Cardiac muscle cell (in vitro differentiated cells and primary cell): ENCODE results near the gene SERPINC1. TPM values are rescaled to one million over a fixed set of nuclear protein-coding genes. Genes with fewer than 3 reads are reported as not detected.

Experiments used
- DNase-seq, 2 donors: peaks; one replicate each; pipeline versions ENCODE4 v3.0.0 to v3.0.0-alpha.2; 2010 to 2017; ENCODE audit warnings: low read depth in 1 of 2, low spot score in 1 of 2
- H3K27ac ChIP-seq: fragments of 200-600 bp; sonication (generic); 2 replicates; pipeline ENCODE4 v1.5.1; 2016
- H3K27me3 ChIP-seq: fragments of 200-600 bp; sonication (generic); 2 replicates; pipeline ENCODE4 v1.6.0; 2016; ENCODE audit warnings: control low read depth
- H3K36me3 ChIP-seq: fragments of 200-600 bp; sonication (generic); 2 replicates; pipeline ENCODE4 v1.5.1; 2016; ENCODE audit warnings: control low read depth
- H3K4me1 ChIP-seq: fragments of 200-600 bp; sonication (generic); 2 replicates; pipeline ENCODE4 v1.8.1; 2017; ENCODE audit warnings: low read depth, mild to moderate bottlenecking, mixed run types
- H3K4me3 ChIP-seq: fragments of 200-600 bp; sonication (generic); 2 replicates; pipeline ENCODE4 v1.5.1; 2016; ENCODE audit warnings: mild to moderate bottlenecking
- H3K9me3 ChIP-seq: fragments of 200-600 bp; sonication (generic); 2 replicates; pipeline ENCODE4 v1.5.1; 2017; ENCODE audit warnings: low read depth, mild to moderate bottlenecking, control low read depth
- polyA plus RNA-seq: library from polyadenylated mRNA; unstranded; fragments of >200 nt; fragmentation: Nextera tagmentation; extraction: Ambion mirVana; gene quantifications from 2 replicates; pipeline ENCODE4 v1.2.1, GENCODE V29; 2016
- total RNA-seq: library from RNA; depleted of rRNA; stranded (reverse); fragments of >200 nt; gene quantifications from 2 replicates; pipeline ENCODE4 v1.2.3, GENCODE V29; 2016
- TF ChIP-seq, protein P1 (sequence below): IDR thresholded peaks from 2 replicates; pipeline ENCODE4 v1.5.1; 2012; ENCODE audit warnings: low read depth, mild to moderate bottlenecking, low read length

Gene SERPINC1
- total and polyA plus RNA-seq, 2 experiments from 2014 or later = 0.36 TPM; not detected in 1

DNA sequence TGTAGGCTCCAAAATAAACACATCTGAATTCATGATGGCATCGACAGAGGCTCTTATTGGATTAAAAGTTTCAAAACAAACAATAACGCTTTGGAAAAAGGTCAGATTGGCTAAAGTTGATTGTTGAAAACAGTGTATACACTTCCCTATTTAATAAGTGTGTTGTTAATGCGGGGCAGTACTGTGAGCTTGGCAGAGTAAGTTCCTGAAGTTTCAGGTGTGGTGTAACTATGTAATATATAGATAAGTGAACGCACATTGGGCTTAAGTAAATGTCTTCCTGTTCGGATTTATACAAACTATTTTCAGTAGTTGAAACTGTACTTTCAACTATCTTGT, 48.1 kb downstream of the SERPINC1 start:
- H3K4me1 ChIP-seq = peaks cover 19% of the 10 kb centered on the region
- DNase-seq = no peak
- H3K36me3 ChIP-seq = peaks cover 38% of the 10 kb centered on the region
- no peaks in the 10 kb centered on the region for H3K9me3 ChIP-seq
- no peaks in the 10 kb centered on the region for H3K27me3 ChIP-seq
- H3K4me3 ChIP-seq = peak overlapping the region; percentile 55
- TF ChIP-seq, protein P1, sequence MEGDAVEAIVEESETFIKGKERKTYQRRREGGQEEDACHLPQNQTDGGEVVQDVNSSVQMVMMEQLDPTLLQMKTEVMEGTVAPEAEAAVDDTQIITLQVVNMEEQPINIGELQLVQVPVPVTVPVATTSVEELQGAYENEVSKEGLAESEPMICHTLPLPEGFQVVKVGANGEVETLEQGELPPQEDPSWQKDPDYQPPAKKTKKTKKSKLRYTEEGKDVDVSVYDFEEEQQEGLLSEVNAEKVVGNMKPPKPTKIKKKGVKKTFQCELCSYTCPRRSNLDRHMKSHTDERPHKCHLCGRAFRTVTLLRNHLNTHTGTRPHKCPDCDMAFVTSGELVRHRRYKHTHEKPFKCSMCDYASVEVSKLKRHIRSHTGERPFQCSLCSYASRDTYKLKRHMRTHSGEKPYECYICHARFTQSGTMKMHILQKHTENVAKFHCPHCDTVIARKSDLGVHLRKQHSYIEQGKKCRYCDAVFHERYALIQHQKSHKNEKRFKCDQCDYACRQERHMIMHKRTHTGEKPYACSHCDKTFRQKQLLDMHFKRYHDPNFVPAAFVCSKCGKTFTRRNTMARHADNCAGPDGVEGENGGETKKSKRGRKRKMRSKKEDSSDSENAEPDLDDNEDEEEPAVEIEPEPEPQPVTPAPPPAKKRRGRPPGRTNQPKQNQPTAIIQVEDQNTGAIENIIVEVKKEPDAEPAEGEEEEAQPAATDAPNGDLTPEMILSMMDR = no peak
- H3K27ac ChIP-seq = peak overlapping the region; percentile 82

DNA sequence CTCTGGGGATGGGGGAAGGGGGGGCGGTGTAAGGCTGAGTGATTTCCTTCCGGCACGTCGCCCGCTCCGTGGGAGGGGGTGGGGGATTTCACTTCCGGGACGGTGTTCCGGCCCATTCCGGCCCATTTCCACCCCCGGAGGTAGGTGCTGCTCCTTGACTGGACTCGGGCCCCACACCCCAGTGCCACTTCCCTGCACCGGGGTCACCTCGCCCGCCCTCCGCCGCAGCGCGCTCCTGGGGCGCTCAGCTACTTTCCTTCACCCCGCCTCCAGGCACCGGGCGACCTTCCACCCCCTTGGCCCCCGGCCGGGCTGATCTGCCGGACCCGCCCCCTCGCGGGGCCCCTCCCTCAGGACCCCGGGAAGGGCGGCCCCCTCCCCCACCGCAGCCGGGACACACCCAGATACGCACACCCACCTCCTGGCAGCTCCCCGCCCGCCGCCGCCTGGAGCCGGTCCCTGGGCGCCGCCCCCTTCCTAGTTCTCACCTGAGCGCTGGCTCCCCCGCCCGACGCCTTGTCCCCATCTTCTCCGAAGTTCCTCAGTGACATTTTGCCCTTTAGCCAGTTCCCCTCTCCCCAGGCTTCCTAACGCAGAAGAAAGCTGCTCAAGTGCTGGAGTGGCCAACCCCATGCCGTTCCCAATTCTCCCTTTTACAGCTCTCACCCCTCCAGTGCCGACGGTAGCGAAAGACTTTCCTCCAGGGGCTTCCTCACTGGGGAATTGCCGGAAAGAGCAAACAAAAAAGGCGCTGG, 48.7 kb downstream of the SERPINC1 start, which contains the start of gene ZBTB37:
Gene ZBTB37 (plus strand): TSS at position 115 of the 755 bp plus-strand sequence. CDS start 1,846 bp downstream, outside the sequence.
- TF ChIP-seq, protein P1 = no peak
- peak; percentile 41 to 93 for DNase-seq
- H3K27ac ChIP-seq = peak within 1 kb of the TSS; percentile 82
- H3K4me3 ChIP-seq = peak within 1 kb of the TSS; percentile 55
- H3K27me3 ChIP-seq = no peaks in the 10 kb centered on the region
- peaks cover 19% of the 10 kb centered on the region for H3K4me1 ChIP-seq
- no peaks in the 10 kb centered on the region for H3K9me3 ChIP-seq
- peaks cover 38% of the 10 kb centered on the region for H3K36me3 ChIP-seq

DNA sequence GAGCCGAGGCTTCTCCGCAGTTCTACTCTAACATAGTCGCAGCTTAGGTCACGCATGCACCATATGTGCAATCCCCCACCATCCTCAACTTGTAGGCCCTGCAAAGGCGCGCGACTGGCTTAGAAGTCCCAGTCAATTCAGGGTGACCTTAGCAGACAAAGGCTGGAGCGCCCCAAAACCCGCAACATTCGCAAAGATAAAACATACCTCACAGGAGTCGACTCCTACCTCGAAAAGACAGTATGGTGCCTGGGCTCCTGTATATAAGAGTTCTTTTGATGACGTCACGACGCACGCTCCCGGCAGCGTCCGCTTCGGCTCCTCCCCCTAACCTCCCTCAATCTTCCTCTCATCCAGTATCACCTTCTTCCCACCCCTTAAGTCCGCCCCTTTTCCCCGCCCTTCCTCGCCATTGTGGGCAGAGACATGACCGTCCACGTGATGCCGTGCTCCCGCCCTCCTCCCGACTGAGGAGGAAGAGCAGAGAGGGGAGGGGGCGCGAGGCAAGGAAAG, 49.3 kb downstream of the SERPINC1 start, which contains the start of gene GAS5:
Gene GAS5 (minus strand): TSS at position 237 of the 513 bp plus-strand sequence.
- Histone ChIP-seq H3K4me3 (peak within 1 kb of the TSS; percentile 55), H3K36me3 (peaks cover 42% of the 10 kb centered on the region), H3K27me3 (no peaks in the 10 kb centered on the region), H3K9me3 (no peaks in the 10 kb centered on the region), H3K4me1 (peaks cover 19% of the 10 kb centered on the region), H3K27ac (peak within 1 kb of the TSS; percentile 82)
- TF ChIP-seq, protein P1 = no peak
- peak; percentile 99 to 100 for DNase-seq

DNA sequence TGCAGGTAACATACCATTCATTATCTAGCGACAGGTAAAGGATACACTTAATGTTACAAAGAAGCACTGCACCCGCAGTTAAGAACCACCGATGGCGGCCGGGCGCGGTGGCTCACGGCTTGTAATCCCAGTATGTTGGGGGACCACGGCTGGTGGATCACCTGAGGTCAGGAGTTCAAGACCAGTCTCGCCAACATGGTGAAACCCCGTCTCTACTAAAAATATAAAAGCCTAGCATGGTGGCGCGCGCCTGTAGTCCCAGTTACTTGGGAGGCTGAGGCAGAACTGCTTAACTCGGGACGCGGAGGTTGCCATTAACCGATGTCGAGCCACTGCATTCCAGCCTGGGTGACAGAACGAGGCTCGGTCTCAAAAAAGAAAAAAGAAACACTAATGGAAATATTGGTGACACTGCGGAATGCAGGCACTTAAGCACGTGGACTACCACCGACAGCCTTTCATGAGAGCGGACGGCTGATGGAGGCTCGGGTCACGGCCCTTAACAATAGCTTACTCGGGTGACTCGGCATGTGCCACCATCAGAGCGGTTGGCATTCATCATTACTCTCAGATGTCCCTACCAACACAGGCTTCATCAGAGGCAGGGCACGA, 49.9 kb downstream of the SERPINC1 start:
- DNase-seq = peak in 1 of 2 donors; percentile 68
- H3K9me3 ChIP-seq = no peaks in the 10 kb centered on the region
- peak overlapping the region; percentile 77 for H3K27ac ChIP-seq
- peaks cover 45% of the 10 kb centered on the region for H3K36me3 ChIP-seq
- peak overlapping the region; percentile 38 for H3K4me3 ChIP-seq
- peaks cover 19% of the 10 kb centered on the region for H3K4me1 ChIP-seq
- no peaks in the 10 kb centered on the region for H3K27me3 ChIP-seq
- TF ChIP-seq, protein P1 = no peak

DNA sequence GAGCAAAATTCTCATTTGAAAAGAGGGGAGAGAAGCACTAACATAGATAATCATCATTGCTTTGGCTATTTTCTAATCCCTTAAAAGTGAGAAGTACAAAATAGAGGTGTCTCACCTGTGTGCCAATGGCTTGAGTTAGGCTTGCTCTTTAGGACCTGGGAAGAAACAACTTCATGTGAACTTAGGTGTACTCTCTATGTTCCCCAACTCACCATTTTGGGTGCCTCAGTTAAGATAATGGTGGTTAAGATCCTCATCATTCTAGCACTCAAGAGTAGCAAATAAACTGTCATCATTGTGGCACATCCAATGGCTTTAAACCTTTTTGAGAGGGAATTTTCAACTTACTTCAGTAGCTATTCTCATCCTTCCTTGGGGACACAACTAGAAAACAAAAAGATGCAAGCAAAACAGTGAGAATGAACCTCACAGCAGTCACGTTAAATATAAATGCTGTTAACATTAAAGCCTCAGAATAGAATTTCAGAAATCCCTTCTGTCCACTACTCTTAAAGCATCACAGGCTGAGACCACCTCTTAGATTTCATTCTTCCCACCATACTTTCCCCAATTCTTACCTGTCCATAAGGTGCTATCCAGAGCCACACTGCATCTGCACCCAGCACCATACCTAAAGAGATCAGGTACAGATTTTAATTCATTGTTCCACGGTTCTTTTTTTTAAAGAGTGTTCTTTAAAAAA, 50.6 kb downstream of the SERPINC1 start:
- H3K27me3 ChIP-seq = no peaks in the 10 kb centered on the region
- H3K4me3 ChIP-seq = peak overlapping the region; percentile 38
- H3K4me1 ChIP-seq = peaks cover 19% of the 10 kb centered on the region
- DNase-seq = peak in 1 of 2 donors; percentile 13
- peaks cover 45% of the 10 kb centered on the region for H3K36me3 ChIP-seq
- TF ChIP-seq, protein P1 = no peak
- peak overlapping the region; percentile 77 for H3K27ac ChIP-seq
- H3K9me3 ChIP-seq = no peaks in the 10 kb centered on the region
